HG02798 (cell line): ENCODE measurements around the gene MEG3.

Experiments
- ATAC-seq: cut with Tn5 transposase; IDR thresholded peaks from one replicate; pipeline ENCODE4 v1.9.1; 2021; ENCODE audit warnings: mild to moderate bottlenecking; ENCODE audit not compliant: unreplicated experiment, poor library complexity

The MEG3 gene

GRCh38 chr14:100844421-100844820 is 18.5 kb downstream of the MEG3 start:
- ATAC-seq, result no peak

GRCh38 chr14:100844846-100845245 is 18.9 kb downstream of the MEG3 start:
- no peak for ATAC-seq

GRCh38 chr14:100845341-100845740 is 19.4 kb downstream of the MEG3 start:
- ATAC-seq, result no peak

- ATAC-seq, result no peak
Measured at GRCh38 chr14:100846309-100846859, 20.5 kb downstream of the MEG3 start.

GRCh38 chr14:100849115-100849781 is 23.3 kb downstream of the MEG3 start:
- no peak for ATAC-seq

GRCh38 chr14:100850841-100851585 is 25.1 kb downstream of the MEG3 start:
- peak; percentile 74 for ATAC-seq

- ATAC-seq, result no peak
Measured at GRCh38 chr14:100851586-100851916, 25.6 kb downstream of the MEG3 start.

GRCh38 chr14:100851946-100852620 is 26.2 kb downstream of the MEG3 start:
- ATAC-seq, result no peak

GRCh38 chr14:100854435-100854834 is 28.5 kb downstream of the MEG3 start:
- no peak for ATAC-seq

GRCh38 chr14:100855256-100855930 is 29.5 kb downstream of the MEG3 start:
- no peak for ATAC-seq

- no peak for ATAC-seq
Measured at GRCh38 chr14:100856056-100856950, 30.4 kb downstream of the MEG3 start.

GRCh38 chr14:100857233-100857922 is 31.5 kb downstream of the MEG3 start:
- no peak for ATAC-seq

GRCh38 chr14:100857923-100858837 is 32.3 kb downstream of the MEG3 start:
- ATAC-seq, result no peak

GRCh38 chr14:100858838-100859220 is 32.9 kb downstream of the MEG3 start:
- no peak for ATAC-seq

- no peak for ATAC-seq
Measured at GRCh38 chr14:100859781-100860180, 33.9 kb downstream of the MEG3 start.

GRCh38 chr14:100860556-100861187 is 34.8 kb downstream of the MEG3 start:
- ATAC-seq, result no peak

- ATAC-seq, result no peak
Measured at GRCh38 chr14:100861188-100861936, 35.4 kb downstream of the MEG3 start.
